Measurements from ENCODE around the gene CLDN20.
"Not testable (repeated sequence)": the region's sequence is repeated elsewhere in the genome, so short reads cannot be mapped to it uniquely, and the experiment has no call there.

The CLDN20 gene

GRCh38 chr6:155268088-155268867, 4.5 kb downstream of the CLDN20 start:
- peak; percentile 47 for DNase-seq (ENCODE audit: low read depth)

GRCh38 chr6:155269765-155270164, 6.0 kb downstream of the CLDN20 start:
- no peak for TF ChIP-seq CTCF (conservative IDR thresholded peaks at IDR 0.05; ENCODE audit: low read length)
- no peak overlapping the region for H3K4me3 ChIP-seq (ENCODE audit: low read length)
- no peak for DNase-seq (ENCODE audit: low read depth)

More at GRCh38 chr6:155268088-155268867, 4.5 kb downstream of the CLDN20 start:
- peak; percentile 60 for TF ChIP-seq CTCF (conservative IDR thresholded peaks at IDR 0.05; ENCODE audit: low read length)
- not testable (repeated sequence) for H3K4me3 ChIP-seq (ENCODE audit: low read length)

GRCh38 chr6:155270561-155271091, 6.8 kb downstream of the CLDN20 start:
- no peak overlapping the region for H3K4me3 ChIP-seq (ENCODE audit: low read length)
- TF ChIP-seq CTCF (conservative IDR thresholded peaks at IDR 0.05; ENCODE audit: low read length): no peak
- no peak for DNase-seq (ENCODE audit: low read depth)

GRCh38 chr6:155271145-155271544, 7.3 kb downstream of the CLDN20 start:
- H3K4me3 ChIP-seq (ENCODE audit: low read length): no peak overlapping the region
- TF ChIP-seq CTCF (conservative IDR thresholded peaks at IDR 0.05; ENCODE audit: low read length): no peak
- no peak for DNase-seq (ENCODE audit: low read depth)

GRCh38 chr6:155272353-155273232, 8.8 kb downstream of the CLDN20 start:
- TF ChIP-seq CTCF (conservative IDR thresholded peaks at IDR 0.05; ENCODE audit: low read length): no peak
- H3K4me3 ChIP-seq (ENCODE audit: low read length): no peak overlapping the region
- DNase-seq (ENCODE audit: low read depth): peak; percentile 85

- no peak for TF ChIP-seq CTCF (conservative IDR thresholded peaks at IDR 0.05; ENCODE audit: low read length)
- DNase-seq (ENCODE audit: low read depth): peak; percentile 81
- no peak overlapping the region for H3K4me3 ChIP-seq (ENCODE audit: low read length)
Observed at GRCh38 chr6:155273431-155273830, 9.6 kb downstream of the CLDN20 start.
